GM19240 (cell line): ENCODE measurements around the gene FBXL13.
"Not testable (repeated sequence)": the region's sequence is repeated elsewhere in the genome, so short reads cannot be mapped to it uniquely, and the experiment has no call there.

ENCODE experiments used
- DNase-seq: peaks from one replicate; pipeline ENCODE4 v3.0.0; 2011; ENCODE audit warnings: low spot score; ENCODE audit not compliant: insufficient read length

Gene FBXL13

GRCh38 chr7:102823390-102824119, 251.0 kb downstream of the FBXL13 start:
- DNase-seq: no peak

DNA sequence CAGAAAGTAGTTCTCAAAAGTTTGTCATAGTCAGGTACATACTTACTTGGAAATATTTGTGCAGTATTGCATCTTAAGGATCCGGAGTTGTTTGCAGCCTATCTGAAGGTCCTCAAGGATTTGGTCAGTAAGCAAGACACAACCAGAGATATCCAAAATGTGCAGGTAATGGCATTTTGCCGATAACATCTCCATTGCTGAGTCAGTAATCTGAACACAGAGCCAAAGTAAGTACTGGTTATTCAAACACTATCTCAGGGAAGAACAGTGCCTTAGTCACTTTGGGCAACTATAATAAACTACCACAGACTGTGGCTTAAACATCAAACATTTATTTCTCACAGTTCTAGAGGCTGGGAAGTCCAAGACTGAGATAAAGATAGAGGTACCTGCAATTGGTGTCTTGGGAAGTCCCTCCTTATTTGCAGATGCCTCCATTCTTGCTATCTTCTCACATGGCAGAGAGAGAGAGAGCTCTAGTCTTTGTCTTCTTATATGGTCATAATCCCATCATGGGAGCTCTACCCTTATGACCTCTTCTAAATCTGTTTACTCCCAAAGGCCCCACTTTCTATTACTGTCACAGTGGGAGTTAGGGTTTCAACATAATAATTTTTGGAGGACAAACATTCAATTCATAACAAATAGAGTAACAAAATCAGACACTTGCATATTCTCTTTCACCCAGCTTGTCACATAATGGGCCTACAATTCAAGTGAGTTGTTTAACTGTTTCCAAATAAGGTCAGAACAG, 252.4 kb downstream of the FBXL13 start:
- DNase-seq: no peak

- no peak for DNase-seq
Measured at GRCh38 chr7:102819151-102819550, 255.4 kb downstream of the FBXL13 start.

DNA sequence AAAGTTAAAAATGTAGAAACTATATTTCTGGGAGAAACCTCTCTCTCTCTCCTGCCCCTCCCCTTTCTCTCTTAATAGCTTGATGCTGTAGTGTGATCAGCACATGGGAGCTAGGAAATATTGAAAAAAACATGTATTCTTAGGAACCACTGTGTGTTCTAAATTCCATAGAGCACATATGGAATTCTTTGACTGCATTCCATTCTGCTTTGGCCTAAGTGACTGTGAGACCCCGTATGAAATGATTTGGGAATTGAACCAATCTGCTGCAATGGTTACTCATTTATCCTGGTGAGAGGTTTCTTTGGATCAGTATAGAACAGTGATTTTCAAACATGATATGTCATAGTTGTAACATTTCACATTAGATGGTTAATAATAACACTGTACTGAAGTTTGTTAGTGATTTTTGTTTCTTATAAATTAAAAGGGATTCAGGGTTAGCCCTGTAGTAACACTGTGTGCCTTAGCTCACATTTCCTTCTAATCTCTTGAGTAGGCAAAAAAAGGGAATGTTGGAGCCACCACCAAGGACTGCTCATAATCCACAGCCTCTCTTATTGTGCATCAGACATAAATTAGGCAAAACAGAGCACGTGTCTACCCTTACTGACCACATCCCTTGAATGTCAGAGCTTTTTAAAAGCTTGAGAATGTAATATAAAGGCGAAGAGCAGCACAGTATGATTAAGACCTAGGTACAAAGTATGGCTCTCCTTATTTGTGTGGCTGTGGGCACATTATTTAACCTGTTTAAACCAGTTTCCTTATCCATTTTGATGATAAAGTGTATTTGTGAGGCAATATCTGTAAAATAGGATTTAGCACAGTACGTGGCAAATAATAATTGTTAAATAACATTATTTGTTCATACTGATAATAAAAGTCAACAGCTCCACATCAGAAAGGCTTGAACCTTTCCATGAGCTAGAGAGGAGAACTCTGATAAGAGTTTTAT, 256.7 kb downstream of the FBXL13 start:
- DNase-seq: no peak

GRCh38 chr7:102814025-102814471, 260.5 kb downstream of the FBXL13 start:
- no peak for DNase-seq

GRCh38 chr7:102813191-102814024, 261.2 kb downstream of the FBXL13 start:
- no peak for DNase-seq

DNA sequence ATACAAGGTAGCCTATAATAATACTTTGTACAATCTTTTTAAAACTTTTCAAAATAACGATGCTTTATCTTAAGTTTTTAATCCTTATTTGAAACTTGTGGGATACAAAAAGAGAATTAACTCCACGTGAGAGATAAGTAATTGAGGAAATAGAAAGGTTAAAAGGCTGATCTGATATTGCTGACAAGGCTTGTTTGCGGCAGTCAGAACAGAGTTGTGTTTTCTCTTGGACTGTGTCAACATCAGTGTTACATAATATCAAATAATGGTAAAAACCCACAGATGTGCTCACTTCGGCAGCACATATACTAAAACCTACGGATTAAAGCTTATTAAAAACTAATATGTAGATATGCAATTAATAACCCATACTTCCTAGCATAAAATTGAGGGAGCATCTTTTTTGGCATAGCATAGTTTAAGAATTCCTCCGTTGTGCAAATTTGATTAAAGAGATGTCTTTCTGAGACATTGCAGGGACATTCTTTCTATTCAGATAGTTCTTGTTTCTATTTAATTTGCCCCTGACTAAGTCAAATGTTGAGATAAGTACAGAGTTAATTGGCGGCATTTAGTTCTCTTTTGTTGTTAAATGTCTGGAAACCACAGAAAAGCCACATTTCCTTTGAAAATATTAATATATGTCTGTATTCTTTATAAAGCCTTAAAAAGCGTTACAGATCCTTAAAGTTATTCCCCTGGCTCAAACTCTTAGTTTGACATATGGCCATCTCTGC, 262.5 kb downstream of the FBXL13 start:
- DNase-seq: no peak

GRCh38 chr7:102810916-102811315, 263.7 kb downstream of the FBXL13 start:
- no peak for DNase-seq

DNA sequence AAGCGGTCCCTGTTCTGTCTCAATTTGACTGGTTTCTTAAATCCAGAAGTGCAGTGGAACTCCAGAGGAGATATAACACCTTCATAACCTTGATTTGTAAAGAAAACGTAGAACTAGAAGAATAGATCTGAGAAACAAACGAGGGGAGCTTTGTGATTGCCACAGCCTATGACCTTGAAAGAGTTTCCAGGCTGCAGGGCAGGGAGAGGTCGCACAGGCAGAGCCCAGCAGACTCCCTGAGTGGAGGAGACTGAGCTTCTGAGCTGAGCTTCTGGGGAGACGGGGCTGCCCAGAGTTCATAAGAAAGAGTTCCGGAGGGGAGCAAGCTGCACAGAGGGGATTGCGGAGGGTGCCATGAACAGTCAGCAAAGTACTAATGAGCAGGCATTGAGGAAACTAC, 268.0 kb downstream of the FBXL13 start:
- no peak for DNase-seq

GRCh38 chr7:102795987-102796595, 278.5 kb downstream of the FBXL13 start:
- not testable (repeated sequence) for DNase-seq

DNA sequence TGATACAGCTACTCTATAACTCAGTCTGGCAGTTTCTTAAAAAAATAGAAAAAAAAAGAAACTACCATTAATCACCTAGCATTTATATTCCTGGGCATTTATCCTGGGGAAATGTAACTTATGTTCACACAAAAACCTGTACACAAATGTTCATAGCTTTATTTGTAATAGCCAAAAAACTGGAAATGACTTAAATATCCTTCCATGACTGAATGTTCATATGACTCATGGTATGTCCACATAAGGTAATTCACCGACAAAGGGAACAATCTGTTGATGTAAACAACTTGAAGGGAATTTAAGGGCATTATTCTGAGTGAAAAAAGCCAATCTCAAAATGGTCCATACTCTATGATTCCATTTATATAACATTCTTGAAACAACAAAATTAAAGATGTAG, 280.0 kb downstream of the FBXL13 start:
- not testable (repeated sequence) for DNase-seq

- not testable (repeated sequence) for DNase-seq
Measured at GRCh38 chr7:102791831-102792230, 282.8 kb downstream of the FBXL13 start.

DNA sequence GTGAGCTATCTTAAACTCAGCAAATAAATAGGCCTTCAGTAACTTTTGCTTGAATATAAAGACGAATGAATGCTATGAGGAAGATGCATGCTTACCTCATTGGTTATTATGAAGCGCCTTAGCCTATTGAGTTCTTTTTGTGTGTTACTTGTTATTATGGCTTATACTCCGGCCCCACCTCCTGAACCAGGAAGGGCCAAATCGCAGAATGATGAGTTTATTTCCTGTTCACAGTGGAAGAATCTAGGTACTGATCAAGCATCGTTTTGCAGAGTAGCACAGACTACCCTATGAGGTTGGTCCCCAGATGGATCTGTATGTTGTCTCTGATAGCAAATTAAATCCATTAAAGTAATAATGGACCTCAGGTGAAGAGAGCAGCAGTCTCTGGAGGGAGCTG, 283.2 kb downstream of the FBXL13 start:
- DNase-seq: not testable (repeated sequence)

- not testable (repeated sequence) for DNase-seq
Measured at GRCh38 chr7:102790364-102791100, 284.1 kb downstream of the FBXL13 start.

DNA sequence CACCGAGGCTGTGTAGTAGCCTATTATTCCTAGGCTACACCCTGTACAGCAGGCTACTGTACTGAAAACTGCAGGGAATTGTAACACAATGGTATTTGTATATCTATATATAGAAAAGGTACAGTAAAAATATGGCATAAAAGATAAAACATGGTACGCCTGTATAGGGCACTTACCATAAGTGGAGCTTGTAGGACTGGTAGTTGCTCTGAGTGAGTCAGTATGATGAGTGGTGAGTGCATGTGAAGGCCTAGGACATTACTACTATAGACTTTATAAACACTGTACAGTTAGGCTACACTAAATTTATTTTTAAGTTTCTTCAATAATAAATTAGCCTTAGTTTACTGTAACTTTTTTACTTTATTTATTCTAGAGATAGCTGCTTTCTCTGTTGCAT, 285.8 kb downstream of the FBXL13 start:
- DNase-seq: not testable (repeated sequence)

DNA sequence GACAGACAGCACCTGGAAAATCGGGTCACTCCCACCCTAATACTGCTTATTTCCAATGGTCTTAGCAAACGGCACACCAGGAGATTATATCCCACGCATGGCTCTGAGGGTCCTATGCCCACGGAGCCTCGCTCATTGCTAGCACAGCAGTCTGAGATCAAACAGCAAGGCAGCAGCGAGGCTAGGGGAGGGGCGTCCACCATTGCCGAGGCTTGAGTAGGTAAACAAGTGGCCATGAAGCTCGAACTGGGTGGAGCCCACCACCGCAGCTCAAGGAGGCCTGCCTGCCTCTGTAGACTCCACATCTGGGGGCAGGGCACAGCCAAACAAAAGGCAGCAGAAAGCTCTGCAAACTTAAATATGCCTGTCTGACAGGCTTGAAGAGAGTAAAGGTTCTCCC, 293.7 kb downstream of the FBXL13 start:
- DNase-seq: not testable (repeated sequence)

GRCh38 chr7:102778663-102779062, 295.9 kb downstream of the FBXL13 start:
- not testable (repeated sequence) for DNase-seq

DNA sequence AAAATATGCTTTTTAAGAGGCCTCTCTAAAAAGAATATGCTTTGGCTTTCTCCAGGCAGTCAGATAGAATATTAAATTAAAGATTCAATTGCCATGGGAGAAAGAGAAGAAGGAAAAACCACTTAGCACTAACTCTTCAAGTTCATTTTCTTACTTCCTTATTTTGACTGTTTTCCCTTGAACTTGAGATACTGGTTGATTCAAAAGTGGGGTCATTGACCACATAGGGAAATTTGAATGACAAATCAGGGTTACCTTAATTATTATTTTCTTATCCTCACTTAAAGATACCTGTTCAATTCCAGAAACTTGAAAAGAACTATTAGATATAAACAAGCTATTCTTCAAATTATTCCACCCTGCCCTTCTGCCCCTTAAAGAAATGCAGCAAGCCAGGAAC, 298.4 kb downstream of the FBXL13 start:
- DNase-seq: not testable (repeated sequence)

GRCh38 chr7:102770467-102770866, 304.1 kb downstream of the FBXL13 start:
- DNase-seq: not testable (repeated sequence)
